GM12878 (cell line): ENCODE results near the gene KCNA2. TPM values are rescaled to one million over a fixed set of nuclear protein-coding genes. Genes with fewer than 3 reads are reported as not detected.

Source experiments
- ATAC-seq: fragments of 200-7000 bp; cut with Tn5 transposase; 3 replicates; pipeline ENCODE4 v1.9.1; 2020; ENCODE audit warnings: mild to moderate bottlenecking, moderate library complexity
- BruUV-seq: library from RNA; stranded (reverse); fragments of 400-500 nt; replicated peaks from 2 replicates; lab custom pipeline; 2021; lab: Mats Ljungman, UMichigan
- CTCF ChIA-PET: fragments of 300-600 bp; sonication (Branson Sonifier 250); formaldehyde crosslinking; extraction: SDS; loops from one replicate; lab custom pipeline; 2021; ENCODE audit warnings: inconsistent platforms; lab: Yijun Ruan, JAX
- POLR2A ChIA-PET: fragments of 350-600 bp; formaldehyde crosslinking; extraction: SDS; loops from one replicate; lab custom pipeline; 2021; ENCODE audit warnings: inconsistent platforms; lab: Charles Lee
- RAD21 ChIA-PET: fragments of 300-600 bp; sonication (Branson Sonifier 250); formaldehyde crosslinking; loops from one replicate; lab custom pipeline; 2023; ENCODE audit warnings: antibody characterized with exemption; ENCODE audit not compliant: unreplicated experiment; lab: Charles Lee
- SMC1A ChIA-PET: fragments of 300-600 bp; sonication (Branson Sonifier 250); formaldehyde crosslinking; loops from one replicate; lab custom pipeline; 2023; ENCODE audit not compliant: unreplicated experiment, uncharacterized antibody; lab: Charles Lee
- DNase-seq: peaks from one replicate; pipeline ENCODE4 v3.0.0-alpha.2; 2011; ENCODE audit warnings: low read depth, low spot score
- FAIRE-seq: peaks from 3 replicates; lab custom pipeline; 2011; peaks lifted over from hg19 to GRCh38; lab: Jason Lieb, UNC
- H2AFZ ChIP-seq: 2 replicates; pipeline ENCODE4 v1.6.0; 2011; ENCODE audit warnings: low read depth, low read length, control low read depth; ENCODE audit not compliant: control insufficient read depth
- H3K27ac ChIP-seq: 2 replicates; pipeline ENCODE4 v1.5.1; 2011; ENCODE audit warnings: control low read depth; ENCODE audit not compliant: control insufficient read depth, insufficient read depth
- H3K27me3 ChIP-seq, 2 experiments: replicated peaks in 1 of 2; 2 replicates each; pipeline versions ENCODE4 v1.6.0 to v1.6.1; 2011; ENCODE audit warnings: low read length in 1 of 2; ENCODE audit not compliant: control insufficient read depth in 2 of 2, insufficient read depth in 2 of 2
- H3K36me3 ChIP-seq, 2 experiments: 2 replicates each; pipeline ENCODE4 v1.5.1; 2011; ENCODE audit warnings: low read length in 1 of 2; ENCODE audit not compliant: control insufficient read depth in 2 of 2, insufficient read depth in 2 of 2
- H3K4me1 ChIP-seq: 2 replicates; pipeline ENCODE4 v1.6.1; 2011; ENCODE audit warnings: mild to moderate bottlenecking, low read length, moderate library complexity, mixed read lengths; ENCODE audit not compliant: control insufficient read depth, insufficient read depth
- H3K4me2 ChIP-seq: 2 replicates; pipeline ENCODE4 v1.6.0; 2011; ENCODE audit warnings: control low read depth; ENCODE audit not compliant: control insufficient read depth, insufficient read depth
- H3K4me3 ChIP-seq: fragments of 200-600 bp; sonication (generic); 2 replicates; pipeline ENCODE4 v1.5.1; 2016
- H3K79me2 ChIP-seq: 2 replicates; pipeline ENCODE4 v1.6.0; 2011; ENCODE audit warnings: low read length; ENCODE audit not compliant: control insufficient read depth, insufficient read depth
- H3K9ac ChIP-seq: 2 replicates; pipeline ENCODE4 v1.8.0; 2011; ENCODE audit warnings: low read length, control low read depth, mixed read lengths; ENCODE audit not compliant: control insufficient read depth, insufficient read depth
- H3K9me3 ChIP-seq: replicated peaks from 3 replicates; pipeline ENCODE4 v1.5.1; 2011; ENCODE audit warnings: mild to moderate bottlenecking, low read length; ENCODE audit not compliant: control insufficient read depth, insufficient read depth
- H4K20me1 ChIP-seq: 2 replicates; pipeline ENCODE4 v1.6.0; 2011; ENCODE audit not compliant: control insufficient read depth, insufficient read depth
- BACH1 ChIP-seq: fragments of 450-650 bp; IDR thresholded peaks from 2 replicates; pipeline ENCODE4 v1.6.1; 2017; ENCODE audit warnings: mild to moderate bottlenecking, borderline replicate concordance
- E2F8 ChIP-seq: fragments of 450-650 bp; IDR thresholded peaks from 2 replicates; pipeline ENCODE4 v1.6.1; 2018; ENCODE audit warnings: mild to moderate bottlenecking, low read depth, moderate library complexity; ENCODE audit not compliant: partially characterized antibody
- HDAC2 ChIP-seq: fragments of 200-600 bp; sonication (generic); IDR thresholded peaks from 2 replicates; pipeline ENCODE4 v1.6.1; 2017
- HDAC6 ChIP-seq: fragments of 200-600 bp; sonication (generic); IDR thresholded peaks from one replicate; pipeline ENCODE4 v1.8.0; 2017; ENCODE audit warnings: antibody characterized with exemption; ENCODE audit not compliant: unreplicated experiment
- PAX8 ChIP-seq: fragments of 450-650 bp; IDR thresholded peaks from 2 replicates; pipeline ENCODE4 v1.6.1; 2017; ENCODE audit warnings: mild to moderate bottlenecking, moderate library complexity
- POLR2A ChIP-seq: IDR thresholded peaks from 2 replicates; pipeline ENCODE4 v1.6.1; 2011; ENCODE audit warnings: low read depth, mild to moderate bottlenecking, low read length
- POLR2AphosphoS2 ChIP-seq: IDR thresholded peaks from 2 replicates; pipeline ENCODE4 v1.6.1; 2011; ENCODE audit warnings: low read depth, mild to moderate bottlenecking, low read length, improper control_type of control experiment, moderate library complexity
- PRDM15 ChIP-seq: fragments of 450-650 bp; formaldehyde crosslinking; IDR thresholded peaks from 2 replicates; pipeline ENCODE4 v1.4.0; 2020; ENCODE audit warnings: mild to moderate bottlenecking, moderate library complexity
- REST ChIP-seq: IDR thresholded peaks from 2 replicates; pipeline ENCODE4 v1.6.1; 2012; ENCODE audit warnings: mild to moderate bottlenecking, low read depth, low read length
- WGBS: methylation state at CpG from one replicate; pipeline ENCODE4 v1.1.6; 2016; ENCODE audit warnings: low lambda C conversion rate; ENCODE audit not compliant: insufficient replicate concordance, insufficient coverage; ENCODE audit errors: missing lambda C conversion rate; 5-methylcytosine and 5-hydroxymethylcytosine counted together
- in situ Hi-C: fragments of 300-500 bp; cut with MboI; formaldehyde crosslinking; loops from 9 replicates; pipeline ENCODE4 v1.14.3; 2018; ENCODE audit warnings: mixed read lengths
- intact Hi-C: fragments of 100-400 bp; cut with micrococcal nuclease; formaldehyde crosslinking; loops from one replicate; pipeline ENCODE4 v1.14.2; 2022; ENCODE audit not compliant: unreplicated experiment
- polyA plus RNA-seq, 11 experiments: library from polyadenylated mRNA; depleted of rRNA in 4 of 11; unstranded in 6 of 11; stranded (reverse) in 5 of 11; fragments of >200 nt; fragmentation: Nextera tagmentation in 4 of 11; fragmentation: Illumina TruSeq in 1 of 11; extraction: Ambion mirVana in 4 of 11; extraction: Trizol in 1 of 11; gene quantifications; 1 replicate in 1 of 11; 2 replicates in 10 of 11; pipeline versions ENCODE4 v1.2.1 to v1.2.3, GENCODE V29; 2011 to 2016; ENCODE audit warnings: inconsistent platforms in 2 of 11, missing spikeins in 2 of 11, low read depth in 1 of 11
- total RNA-seq, 4 experiments: library from RNA; depleted of rRNA in 3 of 4; stranded (reverse); fragments of >200 nt in 3 of 4; fragmentation: Illumina TruSeq in 1 of 4; extraction: Trizol in 1 of 4; gene quantifications; 2 replicates each; pipeline versions ENCODE4 v1.2.1 to v1.2.3, GENCODE V29; 2013 to 2021

The KCNA2 gene
- total and polyA plus RNA-seq, 10 of the 15 experiments (the other 5 are each of a cell fraction or from before 2014, with no cell fraction given), result 0.02 to 0.56 (median 0.10) TPM; not detected in 2

- WGBS, result 67% methylated on average over 2 of the region's 2 CpGs
- ChIA-PET RAD21 (no interaction called here), SMC1A (interaction anchor here (12.5 kb wide), 1 partner anchor 16 kb away, joined by 144 read pairs; no protein-coding TSS in a partner anchor), POLR2A (no interaction called here), CTCF (interaction anchor here (4.3 to 9.8 kb wide), 2 partner anchors 12 to 115 kb away, joined by 20 to 60 read pairs; no protein-coding TSS in a partner anchor)
- no peak for FAIRE-seq
- H3K9ac ChIP-seq, result no peak overlapping the region
- TF ChIP-seq POLR2A (no peak), PRDM15 (CRISPR knock-in tag) (no peak), HDAC6 (no peak), E2F8 (no peak), POLR2AphosphoS2 (no peak), BACH1 (no peak), REST (no peak), HDAC2 (no peak), PAX8 (no peak)
- H3K9me3 ChIP-seq, result no peaks in the 10 kb centered on the region
- H3K79me2 ChIP-seq, result no peaks in the 10 kb centered on the region
- no peaks in the 10 kb centered on the region for H4K20me1 ChIP-seq
- intact Hi-C loops, result no loop called here
- H2AFZ ChIP-seq, result no peak overlapping the region
- in situ Hi-C loops, result no loop called here
- no peak overlapping the region for H3K27ac ChIP-seq
- no peak for ATAC-seq
- no peak overlapping the region for H3K4me2 ChIP-seq
- H3K4me3 ChIP-seq, result no peak overlapping the region
- no peaks in the 10 kb centered on the region for H3K27me3 ChIP-seq
- no peaks in the 10 kb centered on the region for H3K36me3 ChIP-seq
- peaks cover 7% of the 10 kb centered on the region; the same call in 1 of the 2 replicates for H3K4me1 ChIP-seq
- BruUV-seq, result no TSS peak
- DNase-seq, result no peak
Observed at GRCh38 chr1:110650609-110651008, 44.5 kb upstream of the KCNA2 start.
